ENCODE measurements around the gene CEP68.

DNA sequence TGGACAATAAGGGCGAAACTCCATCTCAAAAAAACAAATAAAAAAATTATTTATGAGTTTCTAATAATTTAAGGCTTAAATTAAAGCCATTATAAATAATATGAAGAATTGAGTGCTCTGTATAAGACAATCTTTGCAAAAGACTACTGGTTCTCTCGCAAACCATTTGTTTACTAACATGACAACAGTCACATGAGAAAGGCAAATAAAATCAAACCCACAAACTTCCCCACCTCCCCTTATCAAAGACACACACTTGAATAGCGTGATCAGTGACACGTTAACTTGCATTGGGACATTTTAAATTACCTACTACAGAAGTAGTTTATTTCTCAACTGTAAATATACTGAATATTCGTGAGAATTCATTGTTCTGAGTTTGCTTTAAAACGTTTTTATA, 52.6 kb downstream of the CEP68 start:
- TF ChIP-seq, protein P1, sequence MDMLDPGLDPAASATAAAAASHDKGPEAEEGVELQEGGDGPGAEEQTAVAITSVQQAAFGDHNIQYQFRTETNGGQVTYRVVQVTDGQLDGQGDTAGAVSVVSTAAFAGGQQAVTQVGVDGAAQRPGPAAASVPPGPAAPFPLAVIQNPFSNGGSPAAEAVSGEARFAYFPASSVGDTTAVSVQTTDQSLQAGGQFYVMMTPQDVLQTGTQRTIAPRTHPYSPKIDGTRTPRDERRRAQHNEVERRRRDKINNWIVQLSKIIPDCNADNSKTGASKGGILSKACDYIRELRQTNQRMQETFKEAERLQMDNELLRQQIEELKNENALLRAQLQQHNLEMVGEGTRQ (IDR thresholded peaks at IDR 0.05), result no peak
- TF ChIP-seq ESRRA (IDR thresholded peaks at IDR 0.05; ENCODE audit: borderline replicate concordance, low read length) (no peak), ZSCAN20 (CRISPR knock-in tag; IDR thresholded peaks at IDR 0.05) (no peak)
- TF ChIP-seq, protein P2, sequence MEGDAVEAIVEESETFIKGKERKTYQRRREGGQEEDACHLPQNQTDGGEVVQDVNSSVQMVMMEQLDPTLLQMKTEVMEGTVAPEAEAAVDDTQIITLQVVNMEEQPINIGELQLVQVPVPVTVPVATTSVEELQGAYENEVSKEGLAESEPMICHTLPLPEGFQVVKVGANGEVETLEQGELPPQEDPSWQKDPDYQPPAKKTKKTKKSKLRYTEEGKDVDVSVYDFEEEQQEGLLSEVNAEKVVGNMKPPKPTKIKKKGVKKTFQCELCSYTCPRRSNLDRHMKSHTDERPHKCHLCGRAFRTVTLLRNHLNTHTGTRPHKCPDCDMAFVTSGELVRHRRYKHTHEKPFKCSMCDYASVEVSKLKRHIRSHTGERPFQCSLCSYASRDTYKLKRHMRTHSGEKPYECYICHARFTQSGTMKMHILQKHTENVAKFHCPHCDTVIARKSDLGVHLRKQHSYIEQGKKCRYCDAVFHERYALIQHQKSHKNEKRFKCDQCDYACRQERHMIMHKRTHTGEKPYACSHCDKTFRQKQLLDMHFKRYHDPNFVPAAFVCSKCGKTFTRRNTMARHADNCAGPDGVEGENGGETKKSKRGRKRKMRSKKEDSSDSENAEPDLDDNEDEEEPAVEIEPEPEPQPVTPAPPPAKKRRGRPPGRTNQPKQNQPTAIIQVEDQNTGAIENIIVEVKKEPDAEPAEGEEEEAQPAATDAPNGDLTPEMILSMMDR (IDR thresholded peaks at IDR 0.05), result no peak

All from A549 (cell line).